ENCODE measurements around the gene ALDH1L1. TPM values are rescaled to one million over a fixed set of nuclear protein-coding genes. Genes with fewer than 3 reads are reported as not detected.

Gene ALDH1L1
- total RNA-seq, 1 donor from 2014 or later = not detected

- Mint-ChIP-seq H3K27ac (no peak overlapping the region), H3K36me3 (ENCODE audit: low read depth) (no peaks in the 10 kb centered on the region)
- intact Hi-C loops (cut with micrococcal nuclease) = no loop called here
These were observed 25.6 kb upstream of the ALDH1L1 start for GRCh38 chr3:126205717-126206655.

GRCh38 chr3:126202680-126203079 is 22.3 kb upstream of the ALDH1L1 start:
- H3K9me3 Mint-ChIP-seq = no peaks in the 10 kb centered on the region
- no peaks in the 10 kb centered on the region for H3K4me1 Mint-ChIP-seq (ENCODE audit: low read depth)
- no peaks in the 10 kb centered on the region for H3K36me3 Mint-ChIP-seq (ENCODE audit: low read depth)
- H3K27ac Mint-ChIP-seq = no peak overlapping the region
- intact Hi-C loops (cut with micrococcal nuclease) = no loop called here
- no peak overlapping the region for H3K4me3 Mint-ChIP-seq
- peaks cover 11% of the 10 kb centered on the region for H3K27me3 Mint-ChIP-seq (ENCODE audit: insufficient read depth)
- no peak for DNase-seq (ENCODE audit: low spot score)

More at GRCh38 chr3:126205717-126206655, 25.6 kb upstream of the ALDH1L1 start:
- DNase-seq (ENCODE audit: low spot score) = no peak
- H3K9me3 Mint-ChIP-seq = no peaks in the 10 kb centered on the region
- no peaks in the 10 kb centered on the region for H3K4me1 Mint-ChIP-seq (ENCODE audit: low read depth)
- H3K27me3 Mint-ChIP-seq (ENCODE audit: insufficient read depth) = peaks cover 12% of the 10 kb centered on the region
- H3K4me3 Mint-ChIP-seq = no peak overlapping the region

GRCh38 chr3:126202276-126202675 is 21.9 kb upstream of the ALDH1L1 start:
- Mint-ChIP-seq H3K4me1 (ENCODE audit: low read depth) (no peaks in the 10 kb centered on the region), H3K9me3 (no peaks in the 10 kb centered on the region), H3K27me3 (ENCODE audit: insufficient read depth) (peaks cover 11% of the 10 kb centered on the region), H3K27ac (no peak overlapping the region), H3K36me3 (ENCODE audit: low read depth) (no peaks in the 10 kb centered on the region), H3K4me3 (no peak overlapping the region)
- intact Hi-C loops (cut with micrococcal nuclease) = no loop called here
- no peak for DNase-seq (ENCODE audit: low spot score)

GRCh38 chr3:126201168-126201567 is 20.8 kb upstream of the ALDH1L1 start:
- intact Hi-C loops (cut with micrococcal nuclease) = no loop called here
- DNase-seq (ENCODE audit: low spot score) = no peak
- H3K4me1 Mint-ChIP-seq (ENCODE audit: low read depth) = no peaks in the 10 kb centered on the region
- H3K9me3 Mint-ChIP-seq = no peaks in the 10 kb centered on the region
- no peak overlapping the region for H3K27ac Mint-ChIP-seq
- H3K27me3 Mint-ChIP-seq (ENCODE audit: insufficient read depth) = peaks cover 11% of the 10 kb centered on the region
- H3K4me3 Mint-ChIP-seq = no peak overlapping the region
- H3K36me3 Mint-ChIP-seq (ENCODE audit: low read depth) = no peaks in the 10 kb centered on the region

GRCh38 chr3:126200534-126200933 is 20.1 kb upstream of the ALDH1L1 start:
- H3K27ac Mint-ChIP-seq = no peak overlapping the region
- DNase-seq (ENCODE audit: low spot score) = no peak
- H3K9me3 Mint-ChIP-seq = peaks cover 1% of the 10 kb centered on the region
- no peak overlapping the region for H3K4me3 Mint-ChIP-seq
- H3K36me3 Mint-ChIP-seq (ENCODE audit: low read depth) = no peaks in the 10 kb centered on the region
- H3K27me3 Mint-ChIP-seq (ENCODE audit: insufficient read depth) = peaks cover 11% of the 10 kb centered on the region
- intact Hi-C loops (cut with micrococcal nuclease) = no loop called here
- H3K4me1 Mint-ChIP-seq (ENCODE audit: low read depth) = no peaks in the 10 kb centered on the region

- no peaks in the 10 kb centered on the region for H3K4me1 Mint-ChIP-seq (ENCODE audit: low read depth)
- no peak overlapping the region for H3K27ac Mint-ChIP-seq
- H3K36me3 Mint-ChIP-seq (ENCODE audit: low read depth) = no peaks in the 10 kb centered on the region
- DNase-seq (ENCODE audit: low spot score) = no peak
- intact Hi-C loops (cut with micrococcal nuclease) = loop anchor here (2.0 kb wide), 1 partner anchor 64 kb away; no protein-coding TSS in a partner anchor
- H3K4me3 Mint-ChIP-seq = no peak overlapping the region
- H3K27me3 Mint-ChIP-seq (ENCODE audit: insufficient read depth) = peaks cover 11% of the 10 kb centered on the region
- H3K9me3 Mint-ChIP-seq = peaks cover 14% of the 10 kb centered on the region
These were observed 18.9 kb upstream of the ALDH1L1 start for GRCh38 chr3:126199256-126199655.

GRCh38 chr3:126197854-126198584 is 17.6 kb upstream of the ALDH1L1 start:
- Mint-ChIP-seq H3K27me3 (ENCODE audit: insufficient read depth) (peaks cover 11% of the 10 kb centered on the region), H3K9me3 (peaks cover 16% of the 10 kb centered on the region), H3K4me1 (ENCODE audit: low read depth) (no peaks in the 10 kb centered on the region), H3K4me3 (no peak overlapping the region), H3K27ac (no peak overlapping the region), H3K36me3 (ENCODE audit: low read depth) (no peaks in the 10 kb centered on the region)
- intact Hi-C loops (cut with micrococcal nuclease) = loop anchor here (2.0 kb wide), 1 partner anchor 63 kb away; no protein-coding TSS in a partner anchor
- DNase-seq (ENCODE audit: low spot score) = no peak

- Mint-ChIP-seq H3K27me3 (ENCODE audit: insufficient read depth) (peaks cover 5% of the 10 kb centered on the region), H3K36me3 (ENCODE audit: low read depth) (no peaks in the 10 kb centered on the region), H3K27ac (no peak overlapping the region), H3K4me1 (ENCODE audit: low read depth) (no peaks in the 10 kb centered on the region), H3K4me3 (no peak overlapping the region), H3K9me3 (peaks cover 16% of the 10 kb centered on the region)
- no peak for DNase-seq (ENCODE audit: low spot score)
- intact Hi-C loops (cut with micrococcal nuclease) = no loop called here
These were observed 17.0 kb upstream of the ALDH1L1 start for GRCh38 chr3:126197343-126197742.

GRCh38 chr3:126194713-126195305 is 14.4 kb upstream of the ALDH1L1 start:
- Mint-ChIP-seq H3K4me3 (no peak overlapping the region), H3K27me3 (ENCODE audit: insufficient read depth) (peaks cover under 1% of the 10 kb centered on the region), H3K4me1 (ENCODE audit: low read depth) (no peaks in the 10 kb centered on the region), H3K36me3 (ENCODE audit: low read depth) (no peaks in the 10 kb centered on the region), H3K27ac (no peak overlapping the region), H3K9me3 (peaks cover 16% of the 10 kb centered on the region)
- intact Hi-C loops (cut with micrococcal nuclease) = no loop called here
- DNase-seq (ENCODE audit: low spot score) = no peak

GRCh38 chr3:126191246-126191645 is 10.9 kb upstream of the ALDH1L1 start:
- Mint-ChIP-seq H3K9me3 (peaks cover 16% of the 10 kb centered on the region), H3K27ac (no peak overlapping the region), H3K4me1 (ENCODE audit: low read depth) (no peaks in the 10 kb centered on the region), H3K4me3 (no peak overlapping the region), H3K36me3 (ENCODE audit: low read depth) (no peaks in the 10 kb centered on the region), H3K27me3 (ENCODE audit: insufficient read depth) (no peaks in the 10 kb centered on the region)
- intact Hi-C loops (cut with micrococcal nuclease) = no loop called here
- no peak for DNase-seq (ENCODE audit: low spot score)

- Mint-ChIP-seq H3K4me3 (no peak overlapping the region), H3K4me1 (ENCODE audit: low read depth) (no peaks in the 10 kb centered on the region), H3K36me3 (ENCODE audit: low read depth) (no peaks in the 10 kb centered on the region), H3K27ac (no peak overlapping the region), H3K27me3 (ENCODE audit: insufficient read depth) (no peaks in the 10 kb centered on the region), H3K9me3 (no peaks in the 10 kb centered on the region)
- no peak for DNase-seq (ENCODE audit: low spot score)
- intact Hi-C loops (cut with micrococcal nuclease) = no loop called here
These were observed 7.5 kb upstream of the ALDH1L1 start for GRCh38 chr3:126187920-126188319.

- no peak for DNase-seq (ENCODE audit: low spot score)
- H3K27me3 Mint-ChIP-seq (ENCODE audit: insufficient read depth) = peaks cover 10% of the 10 kb centered on the region
These were observed 6.4 kb upstream of the ALDH1L1 start for GRCh38 chr3:126186749-126187148.

GRCh38 chr3:126186271-126186670 is 5.9 kb upstream of the ALDH1L1 start:
- DNase-seq (ENCODE audit: low spot score) = no peak
- Mint-ChIP-seq H3K4me3 (no peak overlapping the region), H3K4me1 (ENCODE audit: low read depth) (no peaks in the 10 kb centered on the region), H3K27me3 (ENCODE audit: insufficient read depth) (peaks cover 14% of the 10 kb centered on the region), H3K36me3 (ENCODE audit: low read depth) (no peaks in the 10 kb centered on the region), H3K9me3 (no peaks in the 10 kb centered on the region), H3K27ac (no peak overlapping the region)
- intact Hi-C loops (cut with micrococcal nuclease) = no loop called here

More at GRCh38 chr3:126186749-126187148, 6.4 kb upstream of the ALDH1L1 start:
- Mint-ChIP-seq H3K9me3 (no peaks in the 10 kb centered on the region), H3K4me3 (no peak overlapping the region), H3K27ac (no peak overlapping the region), H3K4me1 (ENCODE audit: low read depth) (no peaks in the 10 kb centered on the region), H3K36me3 (ENCODE audit: low read depth) (no peaks in the 10 kb centered on the region)
- intact Hi-C loops (cut with micrococcal nuclease) = no loop called here
